ENCODE results near the gene PPP1R1B.

DNA sequence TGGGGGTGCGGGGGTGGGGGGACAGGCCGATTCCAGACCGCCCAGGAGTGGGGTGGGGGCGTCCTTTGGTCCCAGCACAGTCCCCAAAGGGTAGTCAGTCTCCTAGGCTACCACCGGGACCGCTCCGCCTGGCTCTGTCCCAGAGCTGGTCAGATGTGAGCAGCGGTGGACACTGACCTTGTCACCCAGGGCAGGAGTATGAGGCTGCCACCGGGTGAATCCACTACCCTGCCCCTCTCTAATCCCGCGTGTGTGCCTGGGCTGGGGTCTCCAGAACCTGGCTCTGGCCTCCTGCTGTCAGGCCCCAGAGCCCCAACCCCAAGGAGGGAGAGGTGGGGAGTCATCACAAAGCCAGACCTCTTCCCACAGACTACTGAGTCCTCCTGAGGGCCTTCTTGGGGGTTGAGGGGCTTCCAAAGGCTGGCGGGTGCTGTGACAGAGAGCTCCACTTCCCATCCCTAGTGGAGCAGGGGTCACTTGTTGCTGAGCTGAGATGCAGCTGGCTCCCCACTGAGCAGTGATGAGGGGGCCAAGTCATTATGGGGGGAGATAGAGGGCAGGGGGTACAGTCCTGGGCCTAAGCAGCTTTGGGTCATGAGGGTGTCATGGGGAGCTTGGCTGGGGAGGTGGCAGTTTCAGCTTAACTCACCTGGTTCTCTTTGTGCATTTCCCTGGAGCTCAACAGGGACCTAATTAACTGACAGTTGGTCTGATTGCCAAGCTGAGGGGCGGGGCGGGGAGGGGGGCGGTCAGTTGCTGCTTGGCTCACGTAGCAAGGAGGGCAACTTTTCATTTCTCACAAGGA lies 1.2 kb downstream of the PPP1R1B start:
- TF ChIP-seq, protein P1, sequence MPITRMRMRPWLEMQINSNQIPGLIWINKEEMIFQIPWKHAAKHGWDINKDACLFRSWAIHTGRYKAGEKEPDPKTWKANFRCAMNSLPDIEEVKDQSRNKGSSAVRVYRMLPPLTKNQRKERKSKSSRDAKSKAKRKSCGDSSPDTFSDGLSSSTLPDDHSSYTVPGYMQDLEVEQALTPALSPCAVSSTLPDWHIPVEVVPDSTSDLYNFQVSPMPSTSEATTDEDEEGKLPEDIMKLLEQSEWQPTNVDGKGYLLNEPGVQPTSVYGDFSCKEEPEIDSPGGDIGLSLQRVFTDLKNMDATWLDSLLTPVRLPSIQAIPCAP (CRISPR knock-in tag; IDR thresholded peaks at IDR 0.05; ENCODE audit: borderline replicate concordance): no peak
- TF ChIP-seq POLR2A (conservative IDR thresholded peaks at IDR 0.05): no peak
